IPS-18a (cell line): ENCODE measurements around the gene FBN3.

Experiments
- H3K27ac ChIP-seq: one replicate; pipeline ENCODE4 v1.5.1; 2013; ENCODE audit warnings: low read length
- H3K27me3 ChIP-seq: one replicate; pipeline ENCODE4 v1.6.1; 2013; ENCODE audit warnings: mild to moderate bottlenecking, low read length; ENCODE audit not compliant: control insufficient read depth, insufficient read depth
- H3K36me3 ChIP-seq: one replicate; pipeline ENCODE4 v1.6.1; 2013; ENCODE audit warnings: low read depth, low read length; ENCODE audit not compliant: control insufficient read depth
- H3K4me1 ChIP-seq: one replicate; pipeline ENCODE4 v1.6.1; 2013; ENCODE audit warnings: low read depth, low read length; ENCODE audit not compliant: control insufficient read depth
- H3K4me3 ChIP-seq: one replicate; pipeline ENCODE4 v1.5.1; 2013; ENCODE audit warnings: low read length
- H3K9ac ChIP-seq: one replicate; pipeline ENCODE4 v1.6.1; 2013; ENCODE audit warnings: mild to moderate bottlenecking, low read length, moderate library complexity
- H3K9me3 ChIP-seq: one replicate; pipeline ENCODE4 v1.6.1; 2013; ENCODE audit warnings: low read depth, low read length; ENCODE audit not compliant: control insufficient read depth

The FBN3 gene

DNA sequence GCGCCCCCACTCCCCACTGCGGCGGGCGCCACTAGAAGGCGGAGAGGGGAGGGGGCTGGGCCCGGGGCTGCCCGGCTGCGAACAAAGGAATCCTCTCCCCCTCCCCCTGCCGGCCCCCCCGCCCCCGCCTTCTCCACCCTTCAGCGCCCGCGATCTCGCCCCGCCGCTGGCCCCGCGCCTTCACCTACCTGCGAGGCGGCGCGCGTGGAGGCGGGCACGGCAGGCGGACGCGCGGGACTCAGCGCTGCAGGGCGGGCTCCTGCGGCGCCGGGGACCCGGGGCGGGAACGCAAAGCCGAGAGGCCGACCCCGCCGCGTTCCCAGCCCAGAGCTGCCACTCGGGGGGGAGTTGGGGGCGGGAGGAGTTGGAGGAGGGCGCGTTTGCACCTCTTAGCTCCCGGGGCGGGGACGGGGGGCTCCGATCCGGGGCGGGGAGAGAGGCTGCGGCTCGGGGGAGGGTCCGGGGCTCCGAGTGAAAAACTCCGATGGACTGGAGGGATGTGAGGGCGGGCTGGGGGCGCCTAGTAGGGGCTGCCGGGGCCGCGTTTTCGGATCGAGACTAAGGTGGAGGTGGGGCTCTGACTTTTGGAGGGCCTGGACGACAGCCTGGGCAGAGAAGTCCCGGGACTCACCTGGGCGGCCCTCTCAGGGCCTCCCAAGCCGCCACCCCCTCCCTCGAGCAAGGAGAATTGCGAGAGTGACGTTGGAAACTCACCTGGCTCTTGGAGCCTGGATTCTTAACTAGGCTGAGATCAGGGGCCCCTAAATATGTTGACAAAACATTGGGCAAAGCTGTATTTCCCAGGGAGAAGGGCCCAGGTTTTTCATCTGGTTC, at the start of gene FBN3:
TSS of gene FBN3 (minus strand) at position 332 of the 834 bp plus-strand sequence. CDS start 2,112 bp downstream, outside the sequence.
- H3K36me3 ChIP-seq = no peaks in the 10 kb centered on the region
- H3K4me1 ChIP-seq = peaks cover 6% of the 10 kb centered on the region
- peak within 1 kb of the TSS; percentile 13 for H3K27ac ChIP-seq
- H3K9me3 ChIP-seq = no peaks in the 10 kb centered on the region
- H3K27me3 ChIP-seq = no peaks in the 10 kb centered on the region
- H3K4me3 ChIP-seq = peak within 1 kb of the TSS; percentile 72
- peak within 1 kb of the TSS; percentile 83 for H3K9ac ChIP-seq

DNA sequence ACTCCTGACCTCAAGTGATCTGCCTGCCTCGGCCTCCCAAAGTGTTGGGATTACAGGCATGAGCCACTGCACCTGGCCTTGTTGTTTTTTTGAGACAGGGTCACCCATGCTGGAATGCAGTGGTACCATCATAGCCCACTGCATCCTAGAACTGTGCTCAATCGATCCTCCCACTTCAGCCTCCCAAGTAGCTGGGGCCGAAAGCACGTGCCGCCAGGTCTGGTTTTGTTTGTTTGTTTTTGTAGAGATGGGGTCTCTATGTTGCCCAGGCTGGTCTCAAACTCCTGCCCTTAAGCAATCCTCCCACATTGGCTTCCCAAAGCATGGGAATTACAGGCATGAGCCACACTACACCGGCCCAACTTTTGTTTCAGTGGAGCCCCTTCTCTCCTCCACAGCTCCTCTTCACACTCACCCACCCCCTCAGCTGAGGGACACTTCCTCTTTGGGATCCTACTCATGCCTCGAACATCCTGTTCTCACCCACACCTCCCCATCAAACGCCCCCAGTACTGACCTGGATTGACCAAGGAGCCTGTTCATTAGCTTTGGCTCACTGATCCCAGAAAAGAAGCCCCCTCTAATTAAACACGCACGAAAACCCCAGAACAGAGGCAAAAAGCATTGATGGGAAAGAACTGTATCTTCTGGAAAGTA, 47.0 kb upstream of the FBN3 start:
- Histone ChIP-seq H3K9ac (no peak overlapping the region), H3K4me3 (no peak overlapping the region), H3K27me3 (no peaks in the 10 kb centered on the region), H3K9me3 (no peaks in the 10 kb centered on the region), H3K27ac (no peak overlapping the region), H3K36me3 (no peaks in the 10 kb centered on the region), H3K4me1 (peaks cover 4% of the 10 kb centered on the region)

DNA sequence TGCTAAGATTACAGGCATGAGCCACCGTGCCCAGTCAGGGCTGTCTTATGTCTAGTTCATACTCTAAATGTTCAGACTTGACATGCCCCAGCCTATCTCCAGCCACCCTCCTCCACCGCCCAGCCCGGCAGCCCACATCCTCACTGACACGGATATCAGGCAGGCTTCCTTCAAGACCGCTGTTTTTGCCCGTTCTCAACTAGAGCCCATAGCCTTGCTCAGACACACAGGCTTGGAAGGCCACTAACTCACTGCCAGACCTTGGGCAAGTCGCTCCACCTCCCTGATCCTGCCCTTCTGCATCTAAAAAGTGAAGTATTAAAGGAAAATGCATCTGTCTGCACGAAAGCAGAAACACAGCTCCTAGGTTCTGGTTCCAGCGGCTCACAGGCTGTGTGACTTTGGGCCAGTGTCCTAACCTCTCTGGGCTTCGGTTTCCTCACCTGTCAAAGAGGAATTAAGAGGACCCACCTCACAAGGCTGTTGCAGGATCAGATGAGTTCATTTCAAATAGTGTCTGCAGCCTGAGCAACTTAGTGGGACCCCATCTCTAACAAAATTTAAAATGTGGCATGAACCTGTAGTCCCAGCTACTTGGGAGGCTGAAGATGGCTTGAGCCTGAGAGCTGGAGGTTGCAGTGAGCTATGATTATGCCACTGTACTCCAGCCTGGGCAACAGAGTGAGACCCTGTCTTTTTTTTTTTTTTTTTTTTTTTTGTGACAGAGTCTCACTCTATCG, 45.3 kb upstream of the FBN3 start:
- peaks cover 4% of the 10 kb centered on the region for H3K4me1 ChIP-seq
- no peaks in the 10 kb centered on the region for H3K36me3 ChIP-seq
- no peaks in the 10 kb centered on the region for H3K9me3 ChIP-seq
- H3K9ac ChIP-seq = no peak overlapping the region
- no peak overlapping the region for H3K4me3 ChIP-seq
- H3K27me3 ChIP-seq = no peaks in the 10 kb centered on the region
- H3K27ac ChIP-seq = no peak overlapping the region

DNA sequence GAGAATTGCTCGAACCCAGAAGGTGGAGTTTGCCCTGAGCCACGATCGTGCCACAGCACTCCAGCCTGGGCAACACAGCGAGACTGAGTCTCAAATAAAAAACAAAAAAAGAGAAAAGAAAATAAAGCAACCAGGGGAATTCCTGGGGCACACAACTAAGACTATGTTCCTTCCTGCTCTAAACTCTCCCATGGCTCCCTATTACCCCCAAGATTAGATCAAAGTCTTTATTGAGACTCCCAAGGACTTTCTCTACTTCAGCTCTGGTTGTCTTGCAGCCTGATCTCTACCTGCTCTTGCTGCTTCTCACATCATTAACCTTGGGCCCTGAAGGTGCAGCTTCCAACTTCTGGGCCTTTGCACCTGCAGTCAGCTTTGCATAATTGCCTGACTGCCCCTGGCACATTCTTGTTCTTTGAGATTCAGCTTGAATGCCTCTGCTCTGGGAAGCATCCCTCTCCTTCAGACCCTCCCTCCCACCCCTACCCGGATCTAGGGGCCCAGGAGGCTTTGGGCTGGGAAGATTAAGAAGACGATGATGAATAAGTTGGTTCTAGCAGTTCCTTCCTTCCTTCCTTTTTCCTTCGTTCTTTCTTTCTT, 42.9 kb upstream of the FBN3 start:
- no peaks in the 10 kb centered on the region for H3K36me3 ChIP-seq
- no peak overlapping the region for H3K27ac ChIP-seq
- H3K4me1 ChIP-seq = peaks cover 4% of the 10 kb centered on the region
- no peaks in the 10 kb centered on the region for H3K27me3 ChIP-seq
- no peaks in the 10 kb centered on the region for H3K9me3 ChIP-seq
- H3K9ac ChIP-seq = no peak overlapping the region
- H3K4me3 ChIP-seq = no peak overlapping the region

DNA sequence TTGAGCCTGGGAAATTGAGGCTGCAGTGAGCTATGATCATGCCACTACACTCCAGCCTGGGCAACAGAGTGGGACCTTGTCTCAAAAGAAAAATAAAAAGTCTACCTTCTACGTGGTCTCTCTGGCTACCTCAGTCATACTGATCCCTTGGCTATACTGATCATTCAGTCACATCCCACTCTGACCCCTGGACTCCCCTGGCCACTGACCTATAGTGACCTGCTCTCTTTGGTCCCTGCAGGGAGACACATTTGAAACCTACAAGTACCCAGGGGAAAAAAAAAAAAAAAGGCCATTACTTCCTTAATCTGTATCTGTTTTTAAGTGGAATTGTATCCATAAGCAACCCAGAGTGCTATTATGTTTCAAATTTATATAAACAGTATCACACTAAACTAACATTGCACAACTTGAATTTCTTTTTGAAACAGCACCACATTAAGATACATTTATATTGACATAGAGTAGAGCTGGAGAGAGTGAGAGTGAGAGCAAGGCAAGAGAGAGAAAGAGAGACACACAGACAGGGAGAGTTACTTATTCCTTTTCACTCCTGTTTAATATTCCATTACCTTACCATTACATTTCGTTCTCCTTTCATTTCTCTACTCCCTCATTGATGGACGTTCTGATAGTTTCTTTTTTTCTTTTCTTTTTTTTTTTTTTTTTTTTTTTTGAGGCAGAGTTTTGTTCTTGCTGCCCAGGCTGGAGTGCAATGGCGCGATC, 36.1 kb upstream of the FBN3 start:
- no peak overlapping the region for H3K4me3 ChIP-seq
- no peaks in the 10 kb centered on the region for H3K36me3 ChIP-seq
- no peaks in the 10 kb centered on the region for H3K9me3 ChIP-seq

DNA sequence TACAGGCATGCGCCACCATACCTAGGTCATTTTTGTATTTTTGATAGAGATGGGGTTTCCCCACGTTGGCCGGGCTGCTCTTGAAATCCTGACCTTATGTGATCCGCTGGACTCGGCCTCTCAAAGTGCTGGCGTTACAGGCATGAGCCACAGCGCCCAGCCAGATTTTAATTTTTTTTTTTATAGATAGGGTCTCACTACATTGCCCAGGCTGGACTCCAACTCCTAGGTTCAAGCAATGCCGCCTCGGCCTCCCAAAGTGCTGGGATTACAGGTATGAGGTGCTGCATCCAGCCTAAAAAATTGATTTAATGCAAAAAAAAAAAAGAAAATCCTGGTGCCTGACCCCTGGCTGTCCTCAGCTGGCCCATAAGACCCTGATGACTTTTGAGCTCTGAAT, 34.9 kb upstream of the FBN3 start:
- H3K4me1 ChIP-seq = no peaks in the 10 kb centered on the region
- no peaks in the 10 kb centered on the region for H3K27me3 ChIP-seq
- no peak overlapping the region for H3K9ac ChIP-seq
- no peak overlapping the region for H3K4me3 ChIP-seq
- no peak overlapping the region for H3K27ac ChIP-seq
- H3K9me3 ChIP-seq = no peaks in the 10 kb centered on the region
- H3K36me3 ChIP-seq = no peaks in the 10 kb centered on the region

More for the DNA sequence above, 36.1 kb upstream of the FBN3 start:
- H3K27me3 ChIP-seq = no peaks in the 10 kb centered on the region
- no peak overlapping the region for H3K27ac ChIP-seq
- no peak overlapping the region for H3K9ac ChIP-seq
- no peaks in the 10 kb centered on the region for H3K4me1 ChIP-seq

DNA sequence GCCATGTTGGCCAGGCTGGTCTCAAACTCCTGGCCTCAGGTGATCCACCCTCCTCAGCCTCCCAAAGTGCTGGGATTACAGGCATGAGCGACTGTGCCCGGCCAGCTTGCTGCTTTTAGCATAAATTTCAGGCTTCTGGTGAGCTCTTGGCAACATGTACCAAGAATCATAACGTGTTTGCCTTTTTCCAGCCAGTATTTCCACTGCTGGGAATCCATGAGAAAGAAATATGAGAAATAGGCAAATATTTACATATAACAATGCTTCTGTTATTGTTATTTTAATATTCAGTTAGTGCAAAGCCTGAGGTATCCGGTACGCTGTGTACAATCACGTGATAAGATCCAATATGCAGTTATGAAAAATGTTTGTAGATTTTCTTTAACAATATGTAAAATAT, 30.6 kb upstream of the FBN3 start:
- Histone ChIP-seq H3K9ac (no peak overlapping the region), H3K36me3 (no peaks in the 10 kb centered on the region), H3K9me3 (no peaks in the 10 kb centered on the region), H3K4me3 (no peak overlapping the region), H3K27ac (no peak overlapping the region), H3K4me1 (no peaks in the 10 kb centered on the region), H3K27me3 (no peaks in the 10 kb centered on the region)

DNA sequence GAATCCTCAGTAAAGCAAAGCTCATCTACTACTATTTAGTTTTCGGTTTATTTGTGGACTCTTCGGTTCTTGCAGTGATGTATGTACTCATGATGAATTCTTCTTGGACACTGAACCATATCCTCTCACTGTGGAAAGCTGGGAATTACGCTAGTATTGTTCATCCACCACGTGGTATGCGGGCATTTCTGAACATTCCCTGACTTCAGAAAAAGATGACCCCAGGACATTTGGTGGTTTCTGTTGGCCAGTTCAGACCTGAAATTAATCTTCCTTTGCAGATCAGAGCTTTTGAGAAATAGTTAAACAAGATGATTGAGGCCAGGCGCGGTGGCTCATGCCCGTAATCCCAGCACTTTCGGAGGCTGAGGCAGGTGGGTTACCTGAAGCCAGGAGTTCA, 25.3 kb upstream of the FBN3 start:
- H3K4me3 ChIP-seq = no peak overlapping the region
- H3K9ac ChIP-seq = no peak overlapping the region
- H3K27me3 ChIP-seq = no peaks in the 10 kb centered on the region
- no peaks in the 10 kb centered on the region for H3K9me3 ChIP-seq
- no peak overlapping the region for H3K27ac ChIP-seq
- H3K4me1 ChIP-seq = no peaks in the 10 kb centered on the region
- no peaks in the 10 kb centered on the region for H3K36me3 ChIP-seq

DNA sequence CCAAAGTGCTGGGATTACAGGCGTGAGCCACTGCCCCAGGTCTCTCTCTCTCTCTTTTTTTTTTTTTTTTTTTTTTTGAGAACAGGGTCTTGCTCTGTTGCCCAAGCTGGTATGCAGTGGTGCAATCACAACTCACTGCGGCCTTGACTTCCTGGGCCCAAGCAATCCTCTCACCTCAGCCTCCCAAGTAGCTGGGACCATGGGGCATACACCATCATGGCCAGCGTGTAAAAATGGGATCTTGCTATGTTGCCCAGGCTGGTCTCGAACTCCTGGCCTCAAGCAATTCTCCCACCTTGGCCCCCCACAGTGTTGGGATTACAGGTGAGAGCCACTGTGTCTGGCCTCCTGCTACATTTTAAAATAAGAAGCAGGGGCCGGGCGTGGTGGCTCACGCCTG, 19.1 kb upstream of the FBN3 start:
- Histone ChIP-seq H3K4me3 (no peak overlapping the region), H3K4me1 (no peaks in the 10 kb centered on the region)

DNA sequence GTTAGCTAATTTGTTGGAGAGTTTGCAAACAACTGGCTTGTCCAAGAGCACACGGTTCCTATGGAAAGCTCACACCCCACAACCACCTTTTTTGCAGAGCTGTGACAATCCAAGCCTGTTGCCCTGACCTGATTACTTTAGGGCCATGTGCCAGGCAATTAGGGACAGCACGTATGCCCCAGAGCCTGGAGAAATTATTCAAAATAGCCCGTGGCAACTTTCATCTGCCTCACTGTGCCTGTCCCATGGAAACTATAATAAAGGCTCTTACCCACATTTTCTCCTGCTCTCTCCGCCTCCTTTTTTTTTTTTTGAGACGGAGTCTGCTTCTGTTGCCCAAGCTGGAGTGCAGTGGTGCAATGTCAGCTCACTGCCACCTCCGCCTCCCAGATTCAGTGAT, 18.6 kb upstream of the FBN3 start:
- Histone ChIP-seq H3K27ac (no peak overlapping the region), H3K4me3 (no peak overlapping the region), H3K27me3 (no peaks in the 10 kb centered on the region), H3K4me1 (no peaks in the 10 kb centered on the region), H3K9me3 (no peaks in the 10 kb centered on the region), H3K9ac (no peak overlapping the region), H3K36me3 (no peaks in the 10 kb centered on the region)

More for the DNA sequence above, 19.1 kb upstream of the FBN3 start:
- no peaks in the 10 kb centered on the region for H3K27me3 ChIP-seq
- H3K36me3 ChIP-seq = no peaks in the 10 kb centered on the region
- H3K9me3 ChIP-seq = no peaks in the 10 kb centered on the region
- no peak overlapping the region for H3K9ac ChIP-seq
- H3K27ac ChIP-seq = no peak overlapping the region

DNA sequence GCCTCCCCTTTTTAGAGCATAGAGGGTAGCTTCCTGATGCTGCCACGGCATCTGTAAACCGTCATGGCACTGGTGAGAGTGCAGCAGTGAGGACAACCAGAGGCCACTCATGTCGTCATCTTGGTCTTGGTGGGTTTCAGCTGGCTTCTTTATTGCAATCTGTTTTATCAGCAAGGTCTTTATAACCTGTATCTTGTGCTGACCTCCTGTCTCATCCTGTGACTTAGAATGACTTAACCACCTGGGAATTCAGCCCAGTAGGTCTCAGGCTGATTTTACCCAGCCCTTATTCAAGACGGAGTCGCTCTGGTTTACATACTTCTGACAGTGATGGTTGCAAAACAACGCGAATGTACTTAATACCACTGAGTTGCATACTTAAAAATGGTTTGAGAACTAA, 14.4 kb upstream of the FBN3 start:
- Histone ChIP-seq H3K27ac (no peak overlapping the region), H3K36me3 (no peaks in the 10 kb centered on the region), H3K27me3 (no peaks in the 10 kb centered on the region), H3K4me1 (no peaks in the 10 kb centered on the region), H3K9me3 (no peaks in the 10 kb centered on the region), H3K9ac (no peak overlapping the region), H3K4me3 (no peak overlapping the region)
